Measurements from ENCODE around the gene PARP11.

- no peak for TF ChIP-seq CTCF (conservative IDR thresholded peaks at IDR 0.05 in 1 of 2, IDR thresholded peaks at IDR 0.05 in 1 of 2; ENCODE audit: extremely low read depth in 1 of 2, insufficient read depth in 1 of 2, low read depth in 1 of 2, low read length in 2 of 2)
- TF ChIP-seq EZH2 (IDR thresholded peaks at IDR 0.05; ENCODE audit: borderline replicate concordance, low read length), result no peak
These were observed 39.4 kb downstream of the PARP11 start for GRCh38 chr12:3833670-3834310.

Measured in mammary epithelial cell (primary cell).